ENCODE results near the gene GNAQ.

- TF ChIP-seq CTCF (conservative IDR thresholded peaks at IDR 0.05; ENCODE audit: low read depth, low read length) (no peak), ELK1 (IDR thresholded peaks at IDR 0.05; ENCODE audit: borderline replicate concordance, low read depth, low read length) (no peak), MXI1 (IDR thresholded peaks at IDR 0.05; ENCODE audit: borderline replicate concordance, low read depth, low read length) (no peak), POLR2A (IDR thresholded peaks at IDR 0.05; ENCODE audit: low read depth, low read length) (no peak), MAZ (IDR thresholded peaks at IDR 0.05; ENCODE audit: borderline replicate concordance, low read depth, low read length) (no peak), CEBPB (IDR thresholded peaks at IDR 0.05; ENCODE audit: low read depth, low read length) (no peak), RAD21 (IDR thresholded peaks at IDR 0.05; ENCODE audit: low read length) (no peak), MAFK (IDR thresholded peaks at IDR 0.05; ENCODE audit: low read depth, low read length) (no peak)
Observed at GRCh38 chr9:77843871-77844155, 187.8 kb downstream of the GNAQ start.

All from IMR-90 (cell line).